ENCODE results near the gene EFNB2. TPM values are rescaled to one million over a fixed set of nuclear protein-coding genes. Genes with fewer than 3 reads are reported as not detected.

EFNB2 gene
- total and polyA plus RNA-seq, 4 donors = 15.7 to 43.8 (median 29.1) TPM

DNA sequence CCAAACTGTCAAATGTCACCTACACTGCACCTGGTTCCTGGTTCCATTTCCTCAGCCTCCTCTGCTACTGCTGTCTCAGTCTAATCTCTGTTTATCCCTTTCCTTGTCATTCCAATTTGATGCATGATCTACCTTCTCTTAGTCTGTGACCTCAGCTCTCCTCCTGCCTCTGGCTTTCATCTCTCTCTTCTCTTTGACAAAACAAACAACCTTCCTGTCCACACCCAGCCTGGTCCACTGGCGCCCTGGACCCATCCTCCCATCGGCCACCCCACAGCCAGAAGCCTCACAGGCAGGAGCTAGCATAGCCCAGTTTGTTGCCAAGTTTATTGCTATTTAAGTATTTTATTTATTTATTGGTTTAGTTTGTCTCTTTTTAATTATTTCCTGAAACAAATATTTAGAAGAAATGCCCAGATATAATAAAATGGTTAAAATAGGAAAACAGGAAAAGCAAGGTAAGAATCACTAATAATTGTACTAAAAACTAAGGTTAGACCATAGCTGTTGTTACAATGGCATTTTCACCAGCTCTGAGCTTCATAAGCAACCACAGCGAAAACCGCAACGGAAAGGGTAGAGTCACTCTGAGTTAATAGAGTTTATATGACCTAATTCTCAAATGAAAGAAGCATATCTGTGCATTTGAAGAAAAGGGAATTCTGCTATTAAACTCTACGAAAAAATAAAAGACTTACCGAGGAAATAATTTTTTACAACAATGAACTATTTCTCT, 68.6 kb downstream of the EFNB2 start:
- Histone ChIP-seq H3K4me1 (ENCODE audit: control insufficient read depth in 5 of 5, insufficient read depth in 5 of 5, low read length in 5 of 5) (peaks cover 0 to 2% (median 2%) of the 10 kb centered on the region in 5 donors), H3K27ac (ENCODE audit: low read depth in 1 of 2, low read length in 1 of 2) (no peak overlapping the region), H3K9me3 (ENCODE audit: control insufficient read depth in 4 of 4, insufficient read depth in 3 of 4, low read length in 3 of 4) (no peaks in the 10 kb centered on the region), H3K9ac (ENCODE audit: insufficient read depth in 1 of 2, low read length in 2 of 2) (no peak overlapping the region), H3K27me3 (ENCODE audit: control insufficient read depth in 3 of 3, insufficient read depth in 3 of 3, low read length in 2 of 3) (no peaks in the 10 kb centered on the region), H3K4me3 (no peak overlapping the region), H3K36me3 (ENCODE audit: control insufficient read depth in 4 of 4, insufficient read depth in 4 of 4, low read length in 4 of 4) (no peaks in the 10 kb centered on the region)
- DNase-seq (no peak), ATAC-seq (ENCODE audit: insufficient read depth, low FRiP score) (no peak)
- TF ChIP-seq, protein P1, sequence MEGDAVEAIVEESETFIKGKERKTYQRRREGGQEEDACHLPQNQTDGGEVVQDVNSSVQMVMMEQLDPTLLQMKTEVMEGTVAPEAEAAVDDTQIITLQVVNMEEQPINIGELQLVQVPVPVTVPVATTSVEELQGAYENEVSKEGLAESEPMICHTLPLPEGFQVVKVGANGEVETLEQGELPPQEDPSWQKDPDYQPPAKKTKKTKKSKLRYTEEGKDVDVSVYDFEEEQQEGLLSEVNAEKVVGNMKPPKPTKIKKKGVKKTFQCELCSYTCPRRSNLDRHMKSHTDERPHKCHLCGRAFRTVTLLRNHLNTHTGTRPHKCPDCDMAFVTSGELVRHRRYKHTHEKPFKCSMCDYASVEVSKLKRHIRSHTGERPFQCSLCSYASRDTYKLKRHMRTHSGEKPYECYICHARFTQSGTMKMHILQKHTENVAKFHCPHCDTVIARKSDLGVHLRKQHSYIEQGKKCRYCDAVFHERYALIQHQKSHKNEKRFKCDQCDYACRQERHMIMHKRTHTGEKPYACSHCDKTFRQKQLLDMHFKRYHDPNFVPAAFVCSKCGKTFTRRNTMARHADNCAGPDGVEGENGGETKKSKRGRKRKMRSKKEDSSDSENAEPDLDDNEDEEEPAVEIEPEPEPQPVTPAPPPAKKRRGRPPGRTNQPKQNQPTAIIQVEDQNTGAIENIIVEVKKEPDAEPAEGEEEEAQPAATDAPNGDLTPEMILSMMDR (IDR thresholded peaks at IDR 0.05; ENCODE audit: control extremely low read depth, extremely low read depth) = no peak
- 85% methylated on average over 7 of the region's 7 CpGs for WGBS, 2 donors

DNA sequence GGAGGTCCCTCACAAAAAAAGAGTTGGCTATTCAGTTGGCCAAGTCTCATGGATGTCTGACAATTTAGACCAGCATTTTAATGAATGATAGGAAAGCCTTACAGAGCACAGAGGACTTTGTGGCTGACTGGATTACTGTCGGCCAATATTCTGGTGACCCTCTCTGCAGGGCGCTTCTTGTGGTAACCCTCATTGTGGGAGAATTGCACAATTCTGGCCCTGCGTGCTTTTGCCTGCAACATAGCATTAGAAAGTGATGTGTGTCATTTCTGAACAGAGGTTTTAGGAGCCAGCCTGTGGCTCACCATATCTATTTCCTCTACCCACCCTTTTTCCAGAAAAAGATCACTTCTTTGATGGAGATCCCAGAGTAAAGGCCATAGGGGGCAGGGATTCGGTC, 71.4 kb downstream of the EFNB2 start:
- ATAC-seq (ENCODE audit: insufficient read depth, low FRiP score) = no peak
- Histone ChIP-seq H3K27ac (ENCODE audit: low read depth in 1 of 2, low read length in 1 of 2) (no peak overlapping the region), H3K4me3 (no peak overlapping the region), H3K9me3 (ENCODE audit: control insufficient read depth in 4 of 4, insufficient read depth in 3 of 4, low read length in 3 of 4) (no peaks in the 10 kb centered on the region), H3K36me3 (ENCODE audit: control insufficient read depth in 4 of 4, insufficient read depth in 4 of 4, low read length in 4 of 4) (no peaks in the 10 kb centered on the region), H3K27me3 (ENCODE audit: control insufficient read depth in 3 of 3, insufficient read depth in 3 of 3, low read length in 2 of 3) (no peaks in the 10 kb centered on the region), H3K4me1 (ENCODE audit: control insufficient read depth in 5 of 5, insufficient read depth in 5 of 5, low read length in 5 of 5) (peaks cover 0 to 2% (median 0%) of the 10 kb centered on the region in 5 donors), H3K9ac (ENCODE audit: insufficient read depth in 1 of 2, low read length in 2 of 2) (no peak overlapping the region)
- TF ChIP-seq, protein P1 (IDR thresholded peaks at IDR 0.05; ENCODE audit: control extremely low read depth, extremely low read depth) = no peak
- 59 to 73% methylated on average over 4 of the region's 4 CpGs for WGBS, 2 donors
- DNase-seq = no peak

DNA sequence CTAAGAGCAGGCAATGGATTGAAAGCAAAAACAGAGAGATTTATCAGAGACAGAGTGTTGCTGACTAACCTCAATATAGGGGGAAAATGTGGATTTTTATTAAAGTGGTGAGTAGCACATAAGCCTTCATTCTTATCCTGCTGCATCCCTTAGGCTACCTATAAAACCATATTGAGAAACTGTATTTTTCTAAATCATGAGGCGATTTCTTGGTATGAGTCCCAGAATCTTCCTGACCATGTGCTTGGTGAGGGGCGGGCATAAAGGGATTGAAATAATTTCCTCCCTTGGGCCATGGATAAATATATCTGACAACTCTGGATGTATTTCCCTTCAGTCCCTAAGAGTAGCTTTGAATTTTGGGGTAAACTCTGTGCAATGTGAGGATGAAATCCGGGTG, 72.8 kb downstream of the EFNB2 start:
- 92 to 94% methylated on average over 3 of the region's 3 CpGs for WGBS, 2 donors
- H3K4me3 ChIP-seq = no peak overlapping the region
- ATAC-seq (ENCODE audit: insufficient read depth, low FRiP score) (no peak), DNase-seq (no peak)
- H3K27me3 ChIP-seq (ENCODE audit: control insufficient read depth in 3 of 3, insufficient read depth in 3 of 3, low read length in 2 of 3) = no peaks in the 10 kb centered on the region
- no peaks in the 10 kb centered on the region for H3K9me3 ChIP-seq (ENCODE audit: control insufficient read depth in 4 of 4, insufficient read depth in 3 of 4, low read length in 3 of 4)
- H3K4me1 ChIP-seq (ENCODE audit: control insufficient read depth in 5 of 5, insufficient read depth in 5 of 5, low read length in 5 of 5) = peaks cover 0 to 2% (median 0%) of the 10 kb centered on the region in 5 donors
- no peaks in the 10 kb centered on the region for H3K36me3 ChIP-seq (ENCODE audit: control insufficient read depth in 4 of 4, insufficient read depth in 4 of 4, low read length in 4 of 4)
- TF ChIP-seq, protein P1 (IDR thresholded peaks at IDR 0.05; ENCODE audit: control extremely low read depth, extremely low read depth) = no peak
- no peak overlapping the region for H3K9ac ChIP-seq (ENCODE audit: insufficient read depth in 1 of 2, low read length in 2 of 2)
- no peak overlapping the region for H3K27ac ChIP-seq (ENCODE audit: low read depth in 1 of 2, low read length in 1 of 2)

DNA sequence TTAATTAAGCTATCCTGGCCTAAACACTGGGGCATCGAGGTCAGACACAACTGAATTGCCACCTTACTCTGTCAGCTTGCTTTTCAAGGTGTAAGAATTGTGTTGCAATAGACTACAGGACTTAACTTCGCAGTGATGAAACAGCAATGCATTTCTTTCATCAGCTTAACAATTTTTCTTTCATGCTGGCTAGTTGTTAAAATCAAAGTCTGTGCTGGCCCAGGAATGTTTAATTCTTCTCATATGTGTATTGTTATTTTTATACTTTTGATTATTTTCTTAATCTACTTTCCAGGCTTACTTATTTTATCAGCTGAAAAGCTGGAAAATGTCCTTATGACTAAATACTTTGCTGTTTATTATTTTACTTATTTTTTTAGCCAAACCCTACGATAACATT, 79.7 kb downstream of the EFNB2 start:
- no peak overlapping the region for H3K27ac ChIP-seq (ENCODE audit: low read depth in 1 of 2, low read length in 1 of 2)
- no peaks in the 10 kb centered on the region for H3K9me3 ChIP-seq (ENCODE audit: control insufficient read depth in 4 of 4, insufficient read depth in 3 of 4, low read length in 3 of 4)
- TF ChIP-seq, protein P1 (IDR thresholded peaks at IDR 0.05; ENCODE audit: control extremely low read depth, extremely low read depth) = no peak
- H3K36me3 ChIP-seq (ENCODE audit: control insufficient read depth in 4 of 4, insufficient read depth in 4 of 4, low read length in 4 of 4) = no peaks in the 10 kb centered on the region
- no peak for ATAC-seq (ENCODE audit: insufficient read depth, low FRiP score)
- H3K4me1 ChIP-seq (ENCODE audit: control insufficient read depth in 5 of 5, insufficient read depth in 5 of 5, low read length in 5 of 5) = no peaks in the 10 kb centered on the region
- 75 to 93% methylated on average over 3 of the region's 3 CpGs for WGBS, 2 donors
- no peak overlapping the region for H3K9ac ChIP-seq (ENCODE audit: insufficient read depth in 1 of 2, low read length in 2 of 2)
- no peak overlapping the region for H3K4me3 ChIP-seq
- DNase-seq = no peak
- H3K27me3 ChIP-seq (ENCODE audit: control insufficient read depth in 3 of 3, insufficient read depth in 3 of 3, low read length in 2 of 3) = no peaks in the 10 kb centered on the region

Data from lung (tissue), 12 donors.